K562 (cell line): Measurements from ENCODE around the gene GABRB2. TPM values are rescaled to one million over a fixed set of nuclear protein-coding genes. Genes with fewer than 3 reads are reported as not detected.

Source experiments
- ATAC-seq: fragments of 200-7000 bp; cut with Tn5 transposase; 3 replicates; pipeline ENCODE4 v1.9.1; 2020; ENCODE audit warnings: moderate library complexity
- BruUV-seq: library from RNA; stranded (reverse); fragments of 400-500 nt; replicated peaks from 2 replicates; lab custom pipeline; 2021; lab: Mats Ljungman, UMichigan
- CTCF ChIA-PET: fragments of 300-600 bp; formaldehyde crosslinking; extraction: SDS; loops from one replicate; lab custom pipeline; 2021; ENCODE audit warnings: low intra/inter-chr PET ratio; lab: Yijun Ruan, JAX
- POLR2A ChIA-PET: fragments of 300-600, 350-650 bp; sonication (Branson Sonifier 250); formaldehyde crosslinking; extraction: SDS; loops from one replicate; lab custom pipeline; 2021; ENCODE audit warnings: antibody characterized with exemption, inconsistent platforms; lab: Yijun Ruan, JAX
- DNase-seq, 4 experiments: peaks; one replicate each; pipeline versions ENCODE4 v3.0.0 to v3.0.0-alpha.2; 2011 to 2018; ENCODE audit warnings: low spot score in 3 of 4, mixed read lengths in 3 of 4; ENCODE audit errors: extremely low read depth in 1 of 4
- FAIRE-seq: peaks from 2 replicates; lab custom pipeline; 2011; peaks lifted over from hg19 to GRCh38; lab: Jason Lieb, UNC
- H2AFZ ChIP-seq: 2 replicates; pipeline ENCODE4 v1.6.0; 2011; ENCODE audit warnings: low read depth, low read length, control low read depth, inconsistent platforms
- H3K27ac ChIP-seq: fragments of 200-600 bp; 3 replicates; pipeline ENCODE4 v1.8.0; 2011; ENCODE audit warnings: low read depth, mild to moderate bottlenecking, control low read depth, inconsistent platforms, low read length, moderate library complexity, mixed read lengths; ENCODE audit errors: extremely low read depth
- H3K27me3 ChIP-seq, 2 experiments: fragments of 300-600 bp in 1 of 2; 2 replicates in 1 of 2; 3 replicates in 1 of 2; pipeline versions ENCODE4 v1.6.0 to v1.8.0; 2011; ENCODE audit warnings: inconsistent platforms in 2 of 2, low read length in 2 of 2, mild to moderate bottlenecking in 1 of 2, mixed read lengths in 1 of 2, moderate library complexity in 1 of 2; ENCODE audit not compliant: control insufficient read depth in 2 of 2, insufficient read depth in 2 of 2
- H3K36me3 ChIP-seq: fragments of 300-600 bp; 3 replicates; pipeline ENCODE4 v1.8.0; 2011; ENCODE audit warnings: mild to moderate bottlenecking, low read length, inconsistent platforms; ENCODE audit not compliant: control insufficient read depth, insufficient read depth
- H3K4me1 ChIP-seq, 2 experiments: fragments of 200-600 bp in 1 of 2; replicated peaks in 1 of 2; 2 replicates in 1 of 2; 3 replicates in 1 of 2; pipeline versions ENCODE4 v1.5.1 to v1.8.0; 2011; ENCODE audit warnings: inconsistent platforms in 2 of 2, low read length in 2 of 2, mild to moderate bottlenecking in 1 of 2, mixed read lengths in 1 of 2, moderate library complexity in 1 of 2; ENCODE audit not compliant: control insufficient read depth in 2 of 2, insufficient read depth in 2 of 2
- H3K4me2 ChIP-seq: 2 replicates; pipeline ENCODE4 v1.6.1; 2011; ENCODE audit warnings: low read length, control low read depth, inconsistent platforms, mixed read lengths; ENCODE audit not compliant: insufficient read depth
- H3K4me3 ChIP-seq: fragments of 200-600 bp; sonication (generic), shearing (Covaris generic); 2 replicates; pipeline ENCODE4 v1.5.1; 2016; ENCODE audit warnings: control low read depth, inconsistent platforms
- H3K79me2 ChIP-seq: fragments of 200-600 bp; 3 replicates; pipeline ENCODE4 v1.8.0; 2011; ENCODE audit warnings: low read length, inconsistent platforms; ENCODE audit not compliant: control insufficient read depth, insufficient read depth
- H3K9ac ChIP-seq, 2 experiments: 2 replicates each; pipeline versions ENCODE4 v1.6.0 to v1.6.1; 2011; ENCODE audit warnings: low read depth in 2 of 2, low read length in 2 of 2, control low read depth in 1 of 2, inconsistent platforms in 1 of 2, mild to moderate bottlenecking in 1 of 2, mixed read lengths in 1 of 2; ENCODE audit not compliant: insufficient read depth in 1 of 2
- H3K9me1 ChIP-seq: one replicate; pipeline ENCODE4 v1.6.0; 2011; ENCODE audit warnings: inconsistent platforms, mild to moderate bottlenecking, low read length, moderate library complexity; ENCODE audit not compliant: control insufficient read depth, insufficient read depth
- H3K9me3 ChIP-seq: replicated peaks from 2 replicates; pipeline ENCODE4 v1.5.1; 2011; ENCODE audit warnings: low read depth, low read length, inconsistent platforms; ENCODE audit not compliant: control insufficient read depth, insufficient read depth
- H4K20me1 ChIP-seq: replicated peaks from 2 replicates; pipeline ENCODE4 v1.6.1; 2011; ENCODE audit warnings: low read length, inconsistent platforms, mixed read lengths; ENCODE audit not compliant: control insufficient read depth, insufficient read depth
- ZKSCAN3 ChIP-seq: fragments of 250-450 bp; sonication (Bioruptor Pico); IDR thresholded peaks from 2 replicates; pipeline ENCODE4 v1.4.0; 2020
- ZNF316 ChIP-seq: fragments of 450-650 bp; IDR thresholded peaks from 2 replicates; pipeline ENCODE4 v1.6.1; 2016
- ZNF717 ChIP-seq: fragments of 250-450 bp; sonication (Bioruptor Pico); IDR thresholded peaks from 2 replicates; pipeline ENCODE4 v1.5.0; 2021
- WGBS: fragments of 100-300 bp; shearing (Covaris generic); methylation state at CpG from one replicate; pipeline ENCODE4 v1.1.6; 2016; ENCODE audit warnings: low coverage, mixed read lengths; ENCODE audit not compliant: insufficient coverage; ENCODE audit errors: missing lambda C conversion rate; 5-methylcytosine and 5-hydroxymethylcytosine counted together
- in situ Hi-C: fragments of 300-500 bp; cut with MboI; formaldehyde crosslinking; loops from 4 replicates; pipeline ENCODE4 v1.15.0; 2018; ENCODE audit warnings: inconsistent platforms, mixed read lengths
- intact Hi-C: fragments of 100-400 bp; cut with micrococcal nuclease; formaldehyde crosslinking; loops from 2 replicates; pipeline ENCODE4 v1.14.2; 2022
- polyA plus RNA-seq, 8 experiments: library from polyadenylated mRNA; depleted of rRNA in 4 of 8; stranded (reverse) in 5 of 8; unstranded in 3 of 8; fragments of >200 nt; fragmentation: Nextera tagmentation in 2 of 8; fragmentation: Illumina TruSeq in 1 of 8; extraction: Ambion mirVana in 2 of 8; extraction: Trizol in 1 of 8; gene quantifications; 2 replicates each; pipeline versions ENCODE4 v1.2.1 to v1.2.3, GENCODE V29; 2011 to 2014; ENCODE audit warnings: inconsistent platforms in 1 of 8, missing spikeins in 1 of 8
- total RNA-seq, 7 experiments: library from RNA; depleted of rRNA in 6 of 7; stranded (reverse); fragments of >200 nt in 6 of 7; fragmentation: Illumina TruSeq in 2 of 7; extraction: Trizol in 2 of 7; gene quantifications; 2 replicates each; pipeline versions ENCODE4 v1.2.1 to v1.2.3, GENCODE V29; 2011 to 2021; ENCODE audit warnings: low replicate concordance in 1 of 7

GABRB2 gene
- total and polyA plus RNA-seq, 9 of the 15 experiments (the other 6 are each of a cell fraction or from before 2014, with no cell fraction given), result not detected

GRCh38 chr5:161311146-161311708, 235.3 kb downstream of the GABRB2 start:
- Histone ChIP-seq H3K36me3 (no peaks in the 10 kb centered on the region), H3K4me3 (no peak overlapping the region), H3K79me2 (no peaks in the 10 kb centered on the region), H2AFZ (no peak overlapping the region), H3K9me3 (no peaks in the 10 kb centered on the region), H3K27me3 (no peaks in the 10 kb centered on the region), H3K27ac (no peak overlapping the region), H3K4me1 (no peaks in the 10 kb centered on the region)
- POLR2A ChIA-PET, result no interaction called here
- DNase-seq, result no peak
- no peak for ATAC-seq
- no TSS peak for BruUV-seq
- TF ChIP-seq ZNF717 (CRISPR knock-in tag), result no peak
- TF ChIP-seq, all 486 proteins: peak for 0
- CTCF ChIA-PET, result no interaction called here
- 0% methylated on average over 2 of the region's 2 CpGs for WGBS
- no peaks in the 10 kb centered on the region for H3K9me1 ChIP-seq
- in situ Hi-C loops (no loop called here), intact Hi-C loops (no loop called here)
- no peak overlapping the region for H3K4me2 ChIP-seq
- no peaks in the 10 kb centered on the region for H4K20me1 ChIP-seq
- no peak overlapping the region for H3K9ac ChIP-seq
- FAIRE-seq, result no peak

- H3K4me2 ChIP-seq, result no peak overlapping the region
- ChIA-PET POLR2A (no interaction called here), CTCF (no interaction called here)
- H3K27ac ChIP-seq, result no peak overlapping the region
- H3K4me3 ChIP-seq, result no peak overlapping the region
- no peaks in the 10 kb centered on the region for H3K4me1 ChIP-seq
- in situ Hi-C loops (no loop called here), intact Hi-C loops (no loop called here)
- H3K36me3 ChIP-seq, result no peaks in the 10 kb centered on the region
- H3K27me3 ChIP-seq, result no peaks in the 10 kb centered on the region
- DNase-seq, result no peak
- no peaks in the 10 kb centered on the region for H4K20me1 ChIP-seq
- no peak overlapping the region for H3K9ac ChIP-seq
- H3K9me3 ChIP-seq, result no peaks in the 10 kb centered on the region
- no peaks in the 10 kb centered on the region for H3K9me1 ChIP-seq
- no TSS peak for BruUV-seq
- TF ChIP-seq ZKSCAN3 (CRISPR knock-in tag) (no peak), ZNF316 (peak; percentile 32)
- no peaks in the 10 kb centered on the region for H3K79me2 ChIP-seq
- FAIRE-seq, result no peak
- 4% methylated on average over 4 of the region's 4 CpGs for WGBS
- ATAC-seq, result no peak
- H2AFZ ChIP-seq, result no peak overlapping the region
These were observed 240.1 kb downstream of the GABRB2 start for GRCh38 chr5:161306351-161306995.
